Limb (tissue), 2 donors: Measurements from ENCODE around the gene BAZ1B.
"Not testable (repeated sequence)": the region's sequence is repeated elsewhere in the genome, so short reads cannot be mapped to it uniquely, and the experiment has no call there.

Experiments used
- DNase-seq, 2 donors: peaks; one replicate each; pipeline ENCODE4 v3.0.0-alpha.2; 2016; ENCODE audit errors: extremely low spot score in 2 of 2

The BAZ1B gene

DNA sequence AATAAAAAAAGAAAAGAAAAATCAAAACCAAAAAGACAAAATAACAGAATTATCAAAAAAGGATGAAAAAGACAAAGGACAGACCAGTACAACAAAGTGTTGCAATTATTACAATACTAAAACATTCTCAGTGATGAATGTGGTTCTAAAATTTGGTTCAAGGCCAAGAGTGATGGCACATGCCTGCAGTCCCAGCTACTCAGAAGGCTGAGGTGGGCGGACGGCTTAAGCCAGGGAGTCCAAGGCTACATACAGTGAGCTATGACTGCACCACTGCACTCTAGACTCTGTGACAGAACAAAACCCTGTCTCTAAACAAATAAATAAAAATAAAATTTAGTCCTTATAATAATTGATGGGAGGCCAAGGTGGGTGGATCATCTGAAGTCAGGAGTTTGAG is 14.5 kb downstream of the BAZ1B start:
- DNase-seq = no peak

DNA sequence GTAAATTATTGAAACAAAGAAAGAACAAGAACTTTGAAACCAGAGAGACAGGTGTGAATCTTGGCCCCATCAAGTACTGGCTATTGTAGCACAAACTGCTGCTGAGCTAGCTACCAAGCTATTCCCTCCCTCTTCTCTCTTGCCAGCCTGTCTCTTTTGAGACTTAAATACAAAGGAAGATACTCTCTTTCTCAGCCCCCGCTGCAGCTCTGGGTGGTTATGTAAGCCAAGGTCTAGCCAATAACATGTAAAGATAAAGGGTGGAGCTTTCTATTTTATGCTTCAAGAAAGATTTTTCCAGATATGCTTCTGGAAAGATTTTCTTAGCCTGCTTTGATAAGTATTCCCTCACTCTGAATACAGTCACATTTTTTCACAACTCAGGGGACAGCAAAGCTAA is 17.2 kb downstream of the BAZ1B start:
- no peak for DNase-seq

DNA sequence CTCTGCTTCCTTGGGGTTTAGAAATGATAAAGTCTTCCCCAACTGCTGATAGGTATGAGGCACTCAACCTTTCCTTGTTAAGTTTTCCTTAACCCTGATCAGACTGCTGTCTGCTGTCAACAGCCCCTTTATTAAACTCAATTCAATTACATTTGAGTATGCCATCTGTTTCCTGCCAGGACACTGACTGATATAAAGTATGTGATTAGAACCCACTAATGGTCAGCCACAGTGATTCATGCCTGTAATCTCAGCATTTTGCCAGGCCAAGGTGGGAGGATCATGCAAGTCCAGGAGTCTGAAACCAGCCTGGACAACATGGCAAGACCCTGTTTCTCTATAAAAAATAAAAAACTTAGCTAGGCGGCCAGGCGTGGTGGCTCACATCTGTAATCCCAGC is 18.1 kb downstream of the BAZ1B start:
- DNase-seq = no peak

DNA sequence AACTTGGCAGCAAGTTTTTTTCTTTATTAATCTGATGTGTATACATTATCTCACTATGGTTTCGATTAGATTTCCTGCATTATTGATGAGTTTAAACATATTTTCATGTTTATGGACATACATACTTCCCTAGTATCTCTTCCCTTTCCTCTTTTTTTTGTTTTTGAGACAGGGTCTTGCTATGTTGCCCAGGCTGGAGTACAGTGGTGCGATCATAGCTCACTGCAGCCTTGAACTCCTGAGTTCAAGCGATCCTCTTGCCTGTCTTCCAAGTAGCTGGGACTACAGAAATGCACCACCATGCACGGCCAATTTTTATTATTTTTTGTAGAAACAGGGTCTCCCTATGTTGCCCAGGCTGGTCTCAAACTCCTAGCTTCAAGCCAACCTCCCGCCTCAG is 18.9 kb downstream of the BAZ1B start:
- DNase-seq = no peak

DNA sequence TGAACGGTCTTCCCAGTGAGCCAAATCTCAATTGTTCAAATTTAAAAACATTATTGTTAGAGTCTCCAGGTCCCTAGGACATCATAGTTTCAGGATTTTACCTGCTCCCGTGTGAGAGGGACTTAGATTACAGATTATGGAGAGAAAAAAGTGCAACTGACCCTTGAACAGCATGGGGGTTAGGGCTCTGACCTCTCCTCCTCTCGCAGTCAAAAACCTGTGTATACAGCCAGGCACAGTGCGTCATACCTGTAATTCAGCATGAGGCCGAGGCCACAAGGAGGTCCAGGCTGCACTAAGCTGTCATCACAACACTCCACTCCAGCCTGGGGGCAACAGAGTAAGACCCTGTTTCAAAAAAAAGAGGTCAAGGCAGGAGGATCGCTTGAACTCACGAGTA is 25.5 kb downstream of the BAZ1B start:
- DNase-seq = no peak

DNA sequence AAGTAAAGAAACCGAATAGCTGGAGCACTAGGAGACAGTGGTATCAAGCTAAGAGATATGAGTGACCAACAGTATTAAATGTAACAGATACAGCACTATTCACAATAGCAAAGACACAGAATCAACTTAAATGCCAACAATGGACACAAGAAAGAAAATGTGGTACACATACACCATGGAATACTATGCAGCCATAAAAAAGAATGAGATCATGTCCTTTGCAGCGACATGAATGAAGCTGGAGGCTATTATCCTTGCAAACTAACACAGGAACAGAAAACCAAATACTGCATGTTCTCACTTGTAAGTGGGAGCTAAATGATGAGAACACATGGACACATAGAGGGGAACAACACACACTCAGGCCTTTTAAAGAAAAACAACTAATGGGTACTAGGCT is 26.6 kb downstream of the BAZ1B start:
- DNase-seq = not testable (repeated sequence)

DNA sequence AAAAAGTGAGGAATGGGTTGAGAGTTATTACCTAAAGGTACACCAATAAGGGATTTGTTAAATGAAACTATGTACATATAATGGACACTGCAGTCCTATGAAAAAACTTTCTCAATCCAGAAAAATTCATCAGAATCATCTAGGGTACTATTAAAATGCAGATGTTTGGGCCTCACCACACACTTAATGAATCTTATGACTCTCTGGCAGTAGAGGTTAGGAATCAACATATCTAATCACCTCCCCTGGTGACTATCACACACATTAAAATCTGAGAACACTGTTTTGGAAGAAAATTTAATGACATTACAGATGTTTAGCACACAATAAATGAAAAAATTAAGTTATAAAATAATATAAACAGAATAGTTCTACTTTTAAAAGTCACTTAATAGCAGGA is 32.1 kb downstream of the BAZ1B start:
- no peak for DNase-seq

DNA sequence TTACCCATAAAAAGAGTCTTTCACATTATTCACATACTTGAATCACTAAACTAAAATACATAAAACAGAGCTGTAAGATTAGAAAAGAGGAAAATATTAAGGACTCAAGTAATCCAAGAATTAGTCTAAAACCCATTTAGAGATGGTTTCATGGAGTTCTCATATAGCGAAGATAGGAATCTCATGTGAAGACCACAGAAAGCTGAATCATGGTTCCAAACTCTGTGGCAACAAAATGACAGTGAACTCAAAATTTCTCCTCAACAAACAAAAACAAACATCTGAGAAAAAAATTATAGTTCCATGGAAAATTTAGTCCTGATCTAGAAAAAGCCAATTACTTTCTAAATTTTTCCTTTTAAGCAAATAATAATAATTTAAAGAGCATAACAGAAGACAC is 34.6 kb downstream of the BAZ1B start:
- no peak for DNase-seq

DNA sequence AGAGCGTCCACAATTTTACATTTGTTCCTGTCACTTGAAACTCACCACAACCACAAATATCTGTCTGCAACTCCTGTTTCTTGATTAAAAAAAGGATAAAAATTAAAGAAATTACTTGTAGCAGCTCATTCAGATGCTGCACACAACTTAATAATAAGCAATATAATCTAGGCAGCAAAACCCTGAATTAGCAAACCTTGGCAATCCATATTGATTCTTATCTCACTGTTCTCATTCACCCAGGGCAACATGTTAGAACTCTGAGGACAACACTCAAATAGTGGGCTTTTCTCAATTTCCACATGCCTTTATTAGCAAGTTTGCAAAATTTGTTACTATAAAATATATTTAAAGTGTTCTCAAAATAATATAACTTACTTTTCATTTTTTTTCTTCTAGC is 38.9 kb downstream of the BAZ1B start:
- DNase-seq = no peak

DNA sequence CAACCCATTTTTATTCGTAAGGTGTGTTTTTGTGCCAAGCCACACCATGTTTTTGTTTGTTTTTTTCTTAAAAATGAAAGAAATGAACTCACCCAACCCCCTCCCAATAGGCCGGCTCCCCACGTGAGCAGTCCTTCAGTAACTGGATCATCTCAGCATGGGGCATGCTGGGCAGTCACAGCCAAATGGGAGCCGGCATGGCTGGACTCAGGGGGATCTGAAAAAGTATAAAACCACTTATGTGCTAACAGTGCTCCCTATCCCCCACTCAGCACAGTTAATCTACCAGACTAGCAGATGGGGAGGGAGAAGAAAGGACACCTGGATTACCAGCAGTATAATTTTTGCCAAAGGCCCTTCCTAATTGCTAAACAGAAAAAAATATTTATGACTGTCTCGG is 39.3 kb downstream of the BAZ1B start:
- DNase-seq = no peak

DNA sequence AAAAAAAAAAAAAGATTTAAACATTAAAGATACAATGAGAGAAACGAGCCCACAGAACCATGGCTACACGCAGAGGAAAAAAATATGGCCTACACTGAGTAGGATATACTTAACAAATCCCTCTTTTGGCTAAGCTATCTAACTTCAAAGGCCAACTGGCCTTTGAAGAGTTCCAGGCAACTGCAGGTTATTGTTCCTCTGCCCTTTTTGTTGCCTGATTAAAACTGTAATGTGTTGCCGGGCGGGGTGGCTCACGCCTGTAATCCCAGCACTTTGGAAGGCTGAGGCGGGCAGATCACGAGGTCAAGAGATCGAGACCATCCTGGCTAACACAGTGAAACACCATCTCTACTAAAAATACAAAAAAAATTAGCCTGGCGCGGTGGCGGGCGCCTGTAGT is 40.6 kb downstream of the BAZ1B start:
- DNase-seq = not testable (repeated sequence)

DNA sequence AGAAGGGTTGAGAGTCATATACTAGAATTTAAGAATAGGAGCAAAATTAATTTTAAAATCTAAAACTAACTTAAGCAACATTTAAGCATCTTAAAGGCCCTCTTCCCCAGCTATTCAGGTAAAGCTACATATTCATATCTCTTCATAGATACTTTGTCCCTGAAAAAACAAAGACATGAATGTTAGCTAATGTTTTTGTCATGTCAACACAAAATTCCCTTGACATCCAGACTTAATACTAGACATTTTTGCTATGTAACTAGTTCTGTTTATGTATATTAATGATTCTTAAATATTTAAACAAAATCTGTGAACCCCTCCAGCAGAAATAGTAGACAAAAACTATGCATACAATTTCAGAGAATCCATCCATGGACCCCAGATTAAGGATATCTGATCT is 43.5 kb downstream of the BAZ1B start:
- no peak for DNase-seq

DNA sequence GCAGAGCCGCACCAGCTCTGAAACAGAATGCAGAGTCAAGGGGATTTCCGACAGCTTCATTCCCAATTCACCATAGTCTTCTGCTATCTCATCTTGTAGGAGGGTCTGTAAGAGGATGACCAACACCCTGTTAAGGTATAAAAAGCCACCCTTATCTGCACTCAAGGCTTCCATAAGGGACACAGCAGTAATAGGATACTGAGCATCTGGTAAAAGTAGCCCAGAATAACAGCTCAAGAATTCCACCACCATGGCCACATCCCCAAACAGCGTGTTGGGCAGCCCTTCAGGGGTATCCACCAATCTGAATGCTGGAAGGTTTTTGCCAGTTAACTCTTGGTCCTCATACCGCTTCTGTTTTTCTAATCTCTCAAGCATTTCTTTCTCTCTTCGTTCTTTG is 44.7 kb downstream of the BAZ1B start:
- DNase-seq = no peak

DNA sequence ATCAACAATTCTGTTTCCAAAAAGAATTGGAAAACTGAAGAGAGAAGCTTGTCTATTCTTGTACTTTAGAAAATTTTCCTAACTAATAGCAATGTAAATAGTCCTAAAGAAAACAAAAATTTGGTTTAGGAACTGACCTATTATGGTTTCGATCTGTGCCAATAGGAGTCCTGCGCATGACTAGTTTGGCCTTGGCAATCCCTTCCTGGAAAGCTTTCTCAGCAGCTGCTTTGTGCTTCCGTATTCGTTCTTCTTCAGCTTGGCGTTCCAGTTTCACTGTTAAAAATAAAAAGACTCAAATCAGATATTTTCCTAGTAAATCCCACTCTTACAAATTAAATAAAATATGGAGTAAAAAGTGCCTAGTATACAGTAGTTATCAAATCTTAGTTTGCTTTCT is 51.9 kb downstream of the BAZ1B start:
- DNase-seq = no peak

DNA sequence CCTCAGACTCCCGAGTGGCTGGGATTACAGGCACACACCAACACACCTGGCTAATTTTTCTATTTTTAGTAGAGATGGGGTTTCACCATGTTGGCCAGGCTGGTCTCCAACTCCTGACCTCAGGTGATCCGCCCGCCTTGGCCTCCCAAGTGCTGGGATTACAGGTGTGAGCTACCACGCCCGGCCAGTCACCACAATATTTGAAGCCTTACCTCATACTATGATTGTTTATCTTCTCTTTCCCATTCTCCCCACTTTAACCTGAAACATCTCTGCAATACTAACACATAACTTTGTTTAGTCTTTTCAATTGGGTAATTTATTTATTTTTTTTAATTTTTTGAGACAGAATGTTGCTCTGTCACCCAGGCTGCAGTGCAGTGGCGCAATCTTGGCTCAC is 55.0 kb downstream of the BAZ1B start:
- DNase-seq = not testable (repeated sequence)

DNA sequence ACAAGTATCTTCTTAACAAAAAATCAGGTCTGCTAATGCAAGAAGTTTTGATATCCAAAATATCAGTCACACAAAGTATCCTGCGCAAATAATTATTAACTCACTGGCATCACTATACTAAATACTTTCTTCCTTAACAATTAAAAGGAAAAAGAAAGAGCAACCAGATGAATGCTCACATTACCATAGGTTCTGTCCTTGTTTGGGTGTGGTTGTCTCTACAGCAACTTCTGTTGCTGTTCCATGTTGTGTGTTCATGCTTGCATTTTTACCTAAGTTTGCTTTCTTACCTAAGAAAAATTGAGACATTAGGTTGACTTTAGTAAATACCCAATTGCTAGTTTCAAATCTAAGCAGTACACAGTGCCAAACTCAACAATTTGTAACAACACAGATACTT is 56.0 kb downstream of the BAZ1B start:
- no peak for DNase-seq

DNA sequence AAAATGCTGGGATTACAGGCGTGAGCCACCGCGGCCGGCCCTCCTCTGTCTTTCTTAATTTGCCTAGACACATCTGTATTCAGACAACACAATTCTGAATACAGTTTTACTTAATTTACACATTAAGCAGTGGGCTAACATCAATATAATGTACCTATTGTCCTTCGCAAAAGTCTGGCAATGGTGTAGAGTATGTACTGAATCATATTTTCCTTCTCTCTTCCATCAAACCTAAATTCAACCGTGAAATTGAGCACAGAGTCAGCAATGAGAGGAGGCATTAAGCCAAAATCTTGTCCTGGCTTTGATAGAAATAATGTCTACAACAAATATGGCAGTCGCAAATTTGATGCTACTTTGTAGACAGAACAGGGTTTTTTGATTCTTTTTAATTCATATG is 58.1 kb downstream of the BAZ1B start:
- DNase-seq = no peak

DNA sequence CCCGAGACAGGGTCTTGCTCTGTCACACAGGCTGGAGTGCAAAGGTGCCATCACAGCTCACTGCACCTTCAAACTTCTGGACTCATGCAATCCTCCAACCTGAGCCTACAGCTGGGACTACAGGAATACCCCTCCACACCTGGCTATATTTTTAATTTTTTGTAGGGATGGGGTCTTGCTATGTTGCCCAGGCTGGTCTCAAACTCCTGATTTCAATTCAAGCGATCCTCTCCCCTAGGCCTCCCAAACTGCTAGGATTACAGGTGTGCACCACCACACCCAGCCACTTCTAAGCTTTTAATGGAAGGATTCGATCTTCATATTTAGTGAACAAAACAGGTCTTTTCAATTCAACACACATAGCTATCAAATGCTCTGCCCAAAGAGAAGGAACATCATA is 58.8 kb downstream of the BAZ1B start:
- no peak for DNase-seq

DNA sequence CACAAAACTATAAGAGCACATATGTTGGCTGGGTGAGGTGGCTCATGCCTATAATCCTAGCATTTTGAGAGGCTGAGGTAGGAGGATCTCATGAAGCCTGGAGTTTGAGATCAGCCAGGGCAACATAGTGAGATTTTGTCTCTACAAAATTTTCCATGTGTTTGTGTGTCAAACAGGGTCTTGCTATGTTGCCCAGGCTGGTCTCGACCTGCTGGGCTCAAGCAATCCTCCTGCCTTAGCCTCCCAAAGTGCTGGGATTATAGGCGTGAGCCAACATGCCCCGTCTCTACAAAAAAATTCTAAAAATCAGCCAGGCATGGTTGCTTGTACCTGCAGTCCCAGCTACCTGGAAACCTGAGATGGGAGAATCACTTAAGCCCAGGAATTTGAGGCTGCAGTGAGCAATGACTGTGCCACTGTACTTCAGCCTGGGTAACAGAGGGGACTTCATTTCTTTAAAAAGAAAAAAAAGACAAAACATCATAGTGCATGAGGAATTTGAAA is 60.3 kb downstream of the BAZ1B start:
- no peak for DNase-seq

DNA sequence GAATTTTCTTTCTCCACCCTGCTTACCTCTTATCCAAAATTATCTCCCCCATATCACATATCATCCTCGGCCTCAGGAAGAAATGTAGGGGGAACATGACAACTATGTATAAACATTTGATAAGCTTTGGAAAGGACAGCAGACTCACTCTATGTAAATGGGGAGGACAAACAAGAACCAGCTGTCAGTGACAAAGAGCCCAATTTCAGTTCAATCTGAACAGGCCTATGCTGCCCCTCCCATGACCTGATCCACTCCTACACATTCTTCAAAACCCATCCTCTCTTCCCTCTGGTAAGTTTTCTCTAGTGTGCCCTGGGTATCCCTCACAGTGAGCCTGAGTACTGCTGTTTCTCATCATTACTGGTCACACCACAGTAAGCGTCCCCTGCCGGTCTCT is 67.7 kb downstream of the BAZ1B start:
- no peak for DNase-seq

DNA sequence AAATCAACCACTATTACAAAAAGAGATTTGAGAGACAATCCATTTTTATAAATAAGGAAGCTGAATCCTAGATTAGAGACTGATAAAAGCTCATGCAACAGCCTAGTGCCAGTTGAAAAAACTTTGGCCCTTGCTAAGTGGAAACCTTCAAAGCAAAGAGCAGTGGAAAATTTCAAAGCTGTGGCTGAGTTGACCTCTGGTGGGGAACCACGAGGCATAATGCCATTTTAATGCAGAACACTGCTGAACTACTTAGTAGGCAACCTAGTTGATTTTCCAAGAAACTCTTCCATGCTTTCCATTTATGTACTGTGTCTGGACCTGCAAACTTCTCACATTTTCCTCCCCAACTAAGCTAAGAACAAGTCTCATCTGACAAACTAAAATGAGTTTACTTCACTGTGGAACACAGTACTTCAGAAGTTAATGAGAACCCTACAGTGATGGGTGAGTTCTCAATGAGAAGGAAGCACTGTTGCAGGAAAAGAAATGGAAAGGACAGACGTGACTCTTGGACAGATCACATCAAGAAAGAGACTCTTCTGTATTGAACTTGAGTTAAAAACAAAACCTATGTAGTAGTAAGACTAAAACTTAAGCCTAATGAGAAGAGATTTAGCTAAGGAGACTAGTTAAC is 69.0 kb downstream of the BAZ1B start:
- no peak for DNase-seq

DNA sequence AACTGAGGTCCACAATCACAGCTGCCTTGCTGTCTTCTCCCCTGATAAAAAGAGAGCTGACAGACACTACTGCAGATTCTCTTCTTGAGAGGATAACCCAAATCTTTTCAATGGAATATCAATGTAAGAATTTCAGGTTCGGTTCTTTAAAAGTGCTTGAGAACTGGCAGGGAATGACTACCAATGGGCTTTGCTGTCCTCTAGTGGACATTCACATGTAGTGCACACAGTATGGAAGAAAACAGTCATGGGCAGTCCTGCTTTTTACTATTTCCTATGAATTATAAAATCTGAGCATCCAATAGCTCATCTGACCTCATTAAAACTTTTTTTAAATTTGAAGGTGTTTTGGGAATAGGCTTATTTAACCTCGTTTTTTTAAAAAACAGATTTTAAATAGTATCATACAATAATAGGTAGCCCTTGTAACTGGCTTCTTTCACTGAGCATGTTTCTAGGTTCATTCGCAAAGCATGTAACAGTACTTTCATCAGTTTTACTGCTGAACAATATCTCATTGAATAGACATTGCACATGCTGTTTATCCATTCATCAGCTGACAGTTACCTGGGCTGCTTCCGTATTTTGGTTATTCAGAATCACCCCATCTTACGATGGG is 70.2 kb downstream of the BAZ1B start:
- peak in 1 of 2 donors; percentile 77 for DNase-seq

DNA sequence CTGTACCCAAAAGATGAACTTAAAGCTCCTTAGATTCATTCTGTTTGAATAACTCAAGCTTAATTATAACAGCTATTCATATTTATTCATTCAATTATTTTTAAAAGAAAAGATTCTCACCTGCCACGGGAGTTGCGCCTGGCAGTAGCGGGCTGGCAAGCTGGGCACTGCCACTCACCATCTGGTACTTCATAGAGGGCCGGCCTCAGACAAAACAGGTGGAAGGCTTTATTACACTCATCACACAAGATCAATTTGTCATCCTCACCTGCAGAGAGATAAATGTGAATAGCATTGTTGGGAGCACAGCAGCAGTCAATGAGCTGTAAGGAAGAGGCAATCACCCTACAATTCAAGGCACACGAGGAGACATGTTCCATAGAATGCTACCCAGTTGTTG is 72.7 kb downstream of the BAZ1B start:
- DNase-seq = no peak

DNA sequence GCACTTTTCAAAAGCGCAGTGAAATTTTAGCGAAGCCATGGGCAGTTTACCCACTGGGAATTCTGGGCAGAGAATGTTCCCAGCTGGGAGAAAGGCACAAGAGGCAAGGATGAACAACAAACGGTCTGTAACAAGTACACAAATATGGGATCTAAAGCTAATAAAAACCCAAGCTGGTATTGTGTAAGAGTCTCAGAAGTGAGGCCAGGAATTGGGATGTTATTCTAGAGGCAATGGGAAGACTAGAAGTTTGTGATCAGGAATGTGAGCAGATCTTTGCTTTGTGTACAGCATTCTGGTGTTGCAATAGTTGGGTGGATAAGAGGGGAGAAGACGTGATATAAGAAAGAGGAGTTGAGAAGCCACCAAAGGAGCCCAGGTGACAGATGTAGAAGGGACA is 73.5 kb downstream of the BAZ1B start:
- DNase-seq = no peak
